ENCODE data around the gene ACTL8. TPM values are rescaled to one million over a fixed set of nuclear protein-coding genes. Genes with fewer than 3 reads are reported as not detected.

The ACTL8 gene
- total and polyA plus RNA-seq, 8 donors = not detected

DNA sequence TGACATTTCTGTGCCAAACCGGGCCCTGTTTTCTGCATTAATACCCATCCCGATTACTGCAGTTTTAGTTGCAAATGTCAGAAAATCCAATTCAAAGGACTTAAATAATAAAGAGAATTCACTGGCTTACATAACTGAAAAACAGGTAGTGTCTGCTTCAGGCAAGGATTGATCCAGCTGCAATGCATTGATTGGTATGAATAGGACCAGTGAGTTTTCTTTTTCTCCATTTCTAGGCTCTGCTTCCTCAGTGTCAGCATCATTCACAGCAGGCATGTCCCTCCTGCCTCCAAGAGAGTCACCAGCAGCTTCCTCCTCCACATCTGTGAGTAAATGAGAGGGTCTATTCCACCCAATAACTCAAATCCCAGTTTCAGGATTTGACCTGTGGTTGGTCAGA, 33.7 kb upstream of the ACTL8 start:
- ATAC-seq (no peak), FAIRE-seq (no peak), DNase-seq (no peak)
- TF ChIP-seq CTCF (IDR thresholded peaks at IDR 0.05) = no peak
- no peaks in the 10 kb centered on the region for H3K36me3 ChIP-seq
- no peaks in the 10 kb centered on the region for H3K9me3 ChIP-seq
- H3K27me3 ChIP-seq = no peaks in the 10 kb centered on the region
- H3K4me1 ChIP-seq = no peaks in the 10 kb centered on the region
- no peak overlapping the region for H3K4me3 ChIP-seq
- intact Hi-C loops (cut with DNase I) = no loop called here
- 93 to 98% methylated on average over 2 of the region's 2 CpGs for WGBS, 2 donors
- H3K27ac ChIP-seq = no peak overlapping the region

GRCh38 chr1:17723684-17724083, 31.4 kb upstream of the ACTL8 start:
- no peak for DNase-seq
- Histone ChIP-seq H3K36me3 (no peaks in the 10 kb centered on the region), H3K27me3 (no peaks in the 10 kb centered on the region), H3K9me3 (no peaks in the 10 kb centered on the region), H3K27ac (no peak overlapping the region), H3K4me1 (no peaks in the 10 kb centered on the region), H3K4me3 (no peak overlapping the region)
- no peak for FAIRE-seq
- 42 to 44% methylated on average over 6 of the region's 6 CpGs for WGBS, 2 donors
- no peak for TF ChIP-seq CTCF (IDR thresholded peaks at IDR 0.05)
- intact Hi-C loops (cut with DNase I) = no loop called here
- no peak for ATAC-seq

DNA sequence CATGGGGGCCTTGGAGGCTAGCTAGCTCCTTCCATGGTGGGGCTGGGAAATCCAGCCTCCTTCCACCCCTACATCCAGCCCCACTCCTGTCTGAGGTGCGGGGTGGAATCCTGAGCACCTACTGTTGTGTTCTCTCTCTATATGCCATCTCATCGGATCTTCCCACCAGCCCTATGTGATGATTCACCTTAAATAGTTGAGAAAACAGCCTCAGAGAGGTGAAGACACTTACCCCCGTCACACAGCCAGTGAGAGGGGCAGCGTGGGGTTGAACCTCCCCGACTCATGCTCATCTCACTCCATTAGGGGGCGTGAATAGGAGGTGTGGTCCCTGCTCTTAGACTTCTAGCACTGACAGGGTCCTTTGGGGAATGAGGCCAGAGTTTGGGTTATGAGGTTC, 31.0 kb upstream of the ACTL8 start:
- DNase-seq (no peak), FAIRE-seq (no peak), ATAC-seq (no peak)
- no peaks in the 10 kb centered on the region for H3K27me3 ChIP-seq
- no peak for TF ChIP-seq CTCF (IDR thresholded peaks at IDR 0.05)
- intact Hi-C loops (cut with DNase I) = no loop called here
- H3K36me3 ChIP-seq = no peaks in the 10 kb centered on the region
- no peaks in the 10 kb centered on the region for H3K4me1 ChIP-seq
- H3K9me3 ChIP-seq = no peaks in the 10 kb centered on the region
- H3K27ac ChIP-seq = no peak overlapping the region
- WGBS, 2 donors = 74 to 80% methylated on average over 6 of the region's 6 CpGs
- H3K4me3 ChIP-seq = no peak overlapping the region

GRCh38 chr1:17725084-17725719, 29.9 kb upstream of the ACTL8 start:
- FAIRE-seq = no peak
- WGBS, 2 donors = 89 to 95% methylated on average over 9 of the region's 9 CpGs
- intact Hi-C loops (cut with DNase I) = no loop called here
- no peak for DNase-seq
- no peak for TF ChIP-seq CTCF (IDR thresholded peaks at IDR 0.05)
- H3K4me1 ChIP-seq = no peaks in the 10 kb centered on the region
- ATAC-seq = no peak
- H3K9me3 ChIP-seq = no peaks in the 10 kb centered on the region
- H3K27me3 ChIP-seq = no peaks in the 10 kb centered on the region
- H3K36me3 ChIP-seq = no peaks in the 10 kb centered on the region
- H3K27ac ChIP-seq = no peak overlapping the region
- H3K4me3 ChIP-seq = no peak overlapping the region

- intact Hi-C loops (cut with DNase I) = no loop called here
- Histone ChIP-seq H3K27me3 (no peaks in the 10 kb centered on the region), H3K27ac (no peak overlapping the region), H3K4me3 (no peak overlapping the region), H3K9me3 (no peaks in the 10 kb centered on the region), H3K4me1 (no peaks in the 10 kb centered on the region), H3K36me3 (no peaks in the 10 kb centered on the region)
- DNase-seq (no peak), FAIRE-seq (no peak), ATAC-seq (no peak)
- no peak for TF ChIP-seq CTCF (IDR thresholded peaks at IDR 0.05)
- WGBS, 2 donors = 66% methylated on average over 7 of the region's 7 CpGs
Measured at GRCh38 chr1:17725811-17726582, 29.1 kb upstream of the ACTL8 start.
